Measurements from ENCODE around the gene TTLL4.
"Not testable (repeated sequence)": the region's sequence is repeated elsewhere in the genome, so short reads cannot be mapped to it uniquely, and the experiment has no call there.

Gene TTLL4

DNA sequence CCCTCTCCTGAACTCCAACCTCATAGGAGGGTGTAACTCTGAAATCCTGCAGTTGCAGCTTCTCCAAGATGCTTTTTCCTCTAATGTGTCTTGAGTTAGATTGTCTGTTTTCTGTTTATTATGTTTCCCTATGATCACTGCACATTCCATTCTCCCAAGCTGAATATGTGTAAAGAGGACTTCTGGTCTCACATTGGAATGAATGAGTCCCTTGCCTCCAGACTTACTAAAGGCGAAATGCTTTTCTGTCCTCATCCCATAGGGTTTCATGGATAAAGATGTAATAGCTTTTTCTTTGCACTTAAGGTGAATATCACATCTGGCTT is 35.8 kb downstream of the TTLL4 start:
- DNase-seq: no peak

DNA sequence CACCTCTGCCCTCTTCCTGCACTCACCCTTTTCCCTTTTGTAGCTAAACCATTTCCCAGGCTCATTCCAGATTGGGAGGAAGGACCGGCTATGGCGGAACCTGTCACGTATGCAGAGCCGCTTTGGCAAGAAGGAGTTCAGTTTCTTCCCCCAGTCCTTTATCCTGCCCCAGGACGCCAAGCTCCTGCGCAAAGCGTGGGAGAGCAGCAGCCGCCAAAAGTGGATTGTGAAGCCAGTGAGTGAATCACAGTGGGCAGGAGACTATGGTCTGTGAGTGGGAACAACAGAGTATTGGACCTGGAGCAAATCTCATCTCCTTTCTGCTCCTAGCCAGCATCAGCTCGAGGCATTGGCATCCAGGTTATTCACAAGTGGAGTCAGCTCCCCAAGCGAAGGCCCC is 36.3 kb downstream of the TTLL4 start:
- DNase-seq: no peak

DNA sequence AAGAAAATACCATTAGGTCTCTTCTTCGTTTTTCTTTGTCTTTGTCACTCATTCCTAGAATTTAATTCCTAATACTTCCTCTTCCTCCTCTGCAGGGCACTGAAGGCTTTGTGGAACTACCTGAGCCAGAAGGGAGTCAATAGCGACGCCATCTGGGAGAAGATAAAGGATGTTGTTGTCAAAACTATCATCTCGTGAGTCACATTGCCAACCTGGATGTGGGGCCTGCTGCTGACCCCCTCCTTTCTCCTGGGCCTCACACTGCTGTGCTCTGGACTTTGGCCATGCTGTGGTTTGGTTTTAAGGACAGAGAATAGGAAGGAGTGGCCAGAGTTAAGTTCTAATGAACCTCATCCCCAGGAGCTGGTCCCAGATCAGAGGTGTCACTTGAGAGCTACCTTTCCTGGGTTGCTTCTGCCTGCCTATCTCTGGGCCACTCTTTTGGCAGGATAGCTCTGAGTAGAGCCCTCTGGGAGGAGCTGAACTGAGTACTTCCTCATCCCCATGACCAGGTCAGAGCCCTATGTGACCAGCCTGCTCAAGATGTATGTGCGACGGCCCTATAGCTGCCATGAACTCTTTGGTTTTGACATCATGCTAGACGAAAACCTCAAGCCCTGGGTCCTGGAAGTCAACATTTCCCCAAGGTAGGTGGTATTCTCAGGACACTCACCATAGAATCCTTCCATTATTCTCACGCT is 38.3 kb downstream of the TTLL4 start:
- no peak for DNase-seq

DNA sequence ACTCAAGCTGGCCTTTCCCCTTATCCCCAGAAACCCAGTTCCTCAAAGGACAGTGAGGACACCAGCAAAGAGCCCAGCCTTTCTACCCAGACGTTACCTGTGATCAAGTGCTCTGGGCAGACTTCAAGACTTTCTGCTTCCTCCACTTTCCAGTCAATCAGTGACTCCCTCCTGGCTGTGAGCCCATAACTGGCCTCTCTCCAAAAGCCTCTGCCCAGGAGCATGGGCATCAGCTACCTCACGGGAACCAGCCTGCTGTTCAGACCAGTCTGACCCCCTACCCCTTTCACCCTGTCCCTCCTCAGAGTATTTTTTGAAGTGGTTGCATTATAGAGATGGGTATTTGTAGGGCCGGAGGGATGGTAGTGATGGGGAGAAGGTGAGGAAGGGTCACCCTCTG is 43.6 kb downstream of the TTLL4 start:
- DNase-seq: no peak

DNA sequence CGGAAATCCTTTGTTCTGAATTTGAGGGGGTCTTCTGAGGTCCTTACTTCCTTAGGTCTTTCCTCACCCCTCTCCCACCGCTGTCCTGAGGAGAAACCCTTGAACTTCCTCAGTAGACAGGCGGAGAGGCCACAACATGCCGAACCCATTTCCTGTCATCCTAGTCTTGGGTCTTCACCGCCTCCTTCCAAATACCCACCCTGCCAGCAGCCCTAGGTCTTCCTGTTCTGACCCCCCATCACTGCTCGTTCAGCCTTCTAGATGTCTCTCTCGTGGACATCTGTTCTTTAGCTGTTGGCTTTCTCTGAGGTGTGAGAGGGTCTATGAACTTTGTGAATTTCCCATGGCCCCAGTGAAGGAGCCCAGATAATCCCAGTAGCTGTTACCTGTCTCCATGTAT is 44.1 kb downstream of the TTLL4 start:
- DNase-seq: no peak

DNA sequence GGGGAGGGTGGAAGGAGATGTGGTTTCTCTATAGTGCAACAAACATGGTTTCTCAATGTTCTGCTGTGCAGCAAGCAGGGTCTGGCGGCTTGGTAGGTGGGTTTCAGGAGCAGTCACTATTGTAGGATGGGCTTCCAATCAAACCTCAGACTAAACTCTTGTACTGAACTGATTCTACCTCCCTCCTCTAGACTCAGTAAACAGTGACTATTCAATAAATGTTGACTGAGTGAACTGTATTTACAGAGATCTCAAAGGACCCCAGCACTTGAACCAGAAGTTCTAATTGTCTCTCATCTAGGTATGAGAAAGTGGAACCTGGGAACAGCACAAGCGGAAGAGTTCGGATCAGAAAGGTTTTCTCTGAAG is 44.5 kb downstream of the TTLL4 start:
- no peak for DNase-seq

DNA sequence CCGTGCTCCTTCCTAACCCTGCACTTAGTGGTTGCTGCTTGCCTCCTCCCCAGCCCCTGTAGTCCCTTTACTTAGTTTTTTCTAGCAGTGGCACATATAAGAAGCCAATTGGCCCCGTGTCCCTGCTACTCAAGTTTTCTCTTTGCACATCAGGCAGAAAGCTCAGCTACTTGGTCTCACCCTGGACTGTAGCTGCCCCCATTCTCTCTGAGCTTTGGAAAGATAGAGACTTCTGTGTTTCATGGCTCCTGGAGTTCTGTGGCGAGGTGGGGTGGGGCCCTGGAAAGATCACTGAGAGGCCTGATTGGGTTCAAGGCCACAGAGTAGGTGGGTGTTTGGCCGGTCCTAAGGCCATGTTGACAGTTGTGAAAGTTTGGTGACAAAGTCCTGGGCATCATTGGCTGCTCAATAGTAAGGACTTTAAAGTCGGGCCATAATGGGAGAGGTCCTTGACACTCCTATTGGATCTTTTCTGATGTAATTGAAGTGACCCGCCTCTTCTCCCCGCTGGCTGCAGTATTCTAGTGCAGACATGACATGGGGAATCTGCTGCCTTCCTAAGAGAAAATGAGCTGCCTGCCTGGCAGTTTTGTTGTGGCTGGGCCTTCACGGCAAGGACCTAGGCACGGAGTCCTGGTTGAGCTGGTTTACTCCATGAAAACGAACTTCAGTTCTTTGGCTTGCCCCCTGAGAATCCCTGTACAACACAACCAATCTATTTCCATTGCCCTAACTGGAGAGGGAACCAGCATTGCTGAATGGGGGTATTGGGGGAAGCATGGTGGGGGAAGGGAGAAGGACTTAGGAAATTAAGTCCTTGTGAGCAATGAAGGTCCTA is 45.2 kb downstream of the TTLL4 start:
- DNase-seq: no peak

DNA sequence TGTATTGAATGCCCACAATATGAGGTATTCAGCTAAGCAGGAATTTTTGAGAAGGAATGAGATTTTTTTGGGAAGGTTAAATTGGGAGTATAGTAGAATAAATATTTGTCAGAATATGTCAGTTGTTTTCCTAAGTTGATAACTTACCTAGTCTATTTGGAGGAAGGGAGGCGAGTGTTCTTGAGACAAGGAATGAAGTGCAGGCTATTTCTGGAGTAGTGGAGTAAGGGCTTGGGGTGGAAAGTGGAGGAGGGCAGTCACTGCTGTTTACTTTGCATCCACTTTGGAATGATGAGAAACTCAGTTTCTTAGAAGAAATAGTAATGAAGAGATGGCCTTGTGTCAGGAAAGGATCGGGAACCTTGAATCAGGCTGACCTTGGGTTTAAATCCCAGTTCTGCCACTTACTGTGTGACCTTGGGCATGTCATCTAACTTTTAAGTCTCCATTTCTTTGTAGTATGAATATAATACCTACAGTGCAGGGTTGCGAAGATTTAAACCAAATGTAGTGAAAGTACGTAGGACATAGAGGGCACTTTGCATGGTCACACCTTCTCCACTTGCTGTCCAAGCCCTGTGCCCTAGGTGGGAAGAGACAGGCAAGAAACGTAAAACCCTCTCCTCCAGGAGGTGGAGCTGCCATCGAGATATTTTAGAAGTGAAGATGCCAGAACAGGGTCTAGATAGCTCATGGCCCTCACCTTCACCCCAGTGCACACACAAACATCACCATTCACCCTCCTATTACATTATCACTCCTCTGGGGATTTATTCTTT is 46.2 kb downstream of the TTLL4 start:
- DNase-seq: no peak

DNA sequence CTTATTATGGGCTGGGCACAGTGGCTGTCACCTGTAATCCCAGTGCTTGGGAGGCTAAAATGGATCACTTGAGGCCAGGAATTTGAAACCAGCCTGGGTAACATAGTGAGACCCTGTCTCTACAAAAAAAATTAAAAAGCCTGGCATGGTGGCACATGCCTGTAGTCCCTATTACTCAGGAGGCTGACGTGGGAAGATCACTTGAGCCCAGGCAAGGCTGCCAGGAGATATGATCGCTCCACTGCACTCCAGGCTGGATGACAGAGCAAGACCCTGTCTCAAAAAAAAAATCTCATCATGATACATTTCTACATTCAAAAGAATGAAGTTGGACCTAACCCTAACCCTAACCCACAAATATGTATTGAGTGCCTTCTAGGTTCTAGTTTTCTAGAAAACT is 51.2 kb downstream of the TTLL4 start:
- no peak for DNase-seq

DNA sequence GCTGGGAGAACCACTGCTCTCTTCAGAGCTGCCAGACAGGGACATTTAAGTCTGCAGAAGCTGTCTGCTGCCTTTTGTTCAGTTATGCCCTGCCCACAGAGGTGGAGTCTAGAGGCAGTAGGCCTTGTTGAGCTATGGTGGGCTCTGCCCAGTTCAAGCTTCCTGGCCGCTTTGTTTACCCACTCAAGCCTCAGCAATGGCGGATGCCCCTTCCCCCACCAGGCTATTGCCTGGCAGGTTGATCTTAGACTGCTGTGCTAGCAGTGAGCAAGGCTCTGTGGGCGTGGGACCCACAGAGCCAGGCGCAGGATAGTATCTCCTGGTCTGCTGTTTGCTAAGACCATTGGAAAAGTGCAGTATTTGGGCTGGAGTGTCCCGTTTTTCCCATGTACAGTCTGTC is 62.1 kb downstream of the TTLL4 start:
- not testable (repeated sequence) for DNase-seq

DNA sequence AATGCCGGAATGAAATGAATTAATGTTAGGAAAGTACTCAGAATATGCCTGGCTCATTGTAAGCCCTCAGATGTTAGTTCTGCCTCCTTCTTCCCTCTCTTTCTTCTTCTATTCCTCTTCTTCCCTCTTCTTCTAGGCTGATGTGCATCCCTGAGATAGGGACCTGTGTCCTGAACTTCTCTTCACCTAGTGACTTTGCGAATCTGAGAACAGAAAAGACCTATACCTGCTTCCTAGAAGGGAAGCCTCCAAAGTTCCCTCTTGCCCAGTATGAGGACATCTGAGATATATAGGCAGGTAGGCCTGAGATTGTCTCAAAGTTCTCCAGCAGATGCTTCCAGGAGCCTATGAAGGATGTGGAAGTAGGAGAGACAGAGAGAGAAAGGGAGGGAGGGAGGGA is 63.2 kb downstream of the TTLL4 start:
- no peak for DNase-seq

DNA sequence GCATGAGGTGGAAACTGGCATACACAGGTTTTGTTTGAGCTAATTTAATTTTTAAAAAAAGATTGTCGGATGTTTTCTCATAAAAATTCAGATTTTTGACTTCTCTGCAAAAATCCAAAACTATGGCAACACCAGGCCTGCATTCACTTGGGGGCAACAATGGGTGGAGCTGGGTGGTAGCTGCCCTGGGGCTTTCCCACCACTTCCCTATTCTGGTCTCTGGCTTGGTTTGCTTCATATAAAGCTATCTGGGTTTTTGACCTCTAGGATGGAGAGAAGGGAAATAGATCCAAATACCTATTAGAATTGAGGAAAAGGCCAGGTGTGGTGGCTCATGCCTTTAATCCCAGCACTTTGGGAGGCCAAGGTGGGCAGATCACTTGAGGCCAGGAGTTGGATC is 65.9 kb downstream of the TTLL4 start:
- DNase-seq: no peak

DNA sequence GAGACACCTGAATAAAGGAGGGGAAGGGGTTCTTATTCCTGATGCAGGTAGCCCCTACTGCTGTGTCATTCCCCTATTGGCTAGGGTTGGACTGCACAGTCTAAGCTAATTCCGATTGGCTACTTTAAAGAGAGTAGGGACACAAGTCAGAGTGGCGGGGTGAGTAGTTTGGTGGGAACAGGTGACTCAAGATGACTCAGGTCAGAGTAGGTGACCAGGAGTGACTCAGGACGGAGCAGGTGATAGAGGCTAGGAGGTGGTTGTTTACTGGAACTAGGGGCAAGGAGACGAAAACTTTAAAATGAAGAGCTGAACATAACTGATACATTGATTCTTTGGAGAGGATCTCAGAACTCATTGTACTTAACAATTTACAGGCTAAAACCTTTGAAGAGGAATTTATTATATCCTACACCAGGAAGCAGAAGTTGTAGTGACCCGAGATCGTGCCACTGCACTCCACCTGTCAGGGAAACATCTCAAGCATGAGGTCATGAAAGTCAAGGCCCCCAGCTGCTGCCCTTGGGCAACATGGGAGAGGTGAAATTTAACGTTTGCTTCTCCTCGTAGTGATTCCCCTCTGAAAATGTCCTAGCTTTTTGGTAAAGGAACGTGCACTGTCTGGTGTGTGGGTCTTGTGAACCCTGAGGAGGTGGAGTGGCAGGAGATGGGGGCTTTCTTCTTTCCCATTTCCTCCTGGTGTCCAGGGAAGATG is 66.8 kb downstream of the TTLL4 start:
- no peak for DNase-seq

DNA sequence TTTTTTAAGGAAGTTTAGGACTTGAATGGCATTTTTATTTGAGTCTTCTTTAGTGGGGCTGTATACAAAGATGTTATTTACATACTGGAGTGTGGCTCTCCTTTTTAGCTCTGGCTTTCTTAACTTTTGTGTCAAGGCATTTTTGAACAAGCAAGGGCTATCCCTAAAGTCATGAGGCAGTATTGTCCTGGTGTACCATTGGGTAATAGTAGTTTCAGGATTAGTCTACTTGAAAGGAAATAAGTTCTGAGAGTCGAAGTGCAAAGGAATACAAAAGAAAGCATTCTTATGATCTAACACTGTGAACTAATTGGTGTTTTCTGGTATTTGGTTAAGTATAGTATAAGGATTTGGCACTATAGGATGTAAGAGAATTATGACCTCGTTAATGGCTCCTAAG is 69.4 kb downstream of the TTLL4 start:
- DNase-seq: no peak

DNA sequence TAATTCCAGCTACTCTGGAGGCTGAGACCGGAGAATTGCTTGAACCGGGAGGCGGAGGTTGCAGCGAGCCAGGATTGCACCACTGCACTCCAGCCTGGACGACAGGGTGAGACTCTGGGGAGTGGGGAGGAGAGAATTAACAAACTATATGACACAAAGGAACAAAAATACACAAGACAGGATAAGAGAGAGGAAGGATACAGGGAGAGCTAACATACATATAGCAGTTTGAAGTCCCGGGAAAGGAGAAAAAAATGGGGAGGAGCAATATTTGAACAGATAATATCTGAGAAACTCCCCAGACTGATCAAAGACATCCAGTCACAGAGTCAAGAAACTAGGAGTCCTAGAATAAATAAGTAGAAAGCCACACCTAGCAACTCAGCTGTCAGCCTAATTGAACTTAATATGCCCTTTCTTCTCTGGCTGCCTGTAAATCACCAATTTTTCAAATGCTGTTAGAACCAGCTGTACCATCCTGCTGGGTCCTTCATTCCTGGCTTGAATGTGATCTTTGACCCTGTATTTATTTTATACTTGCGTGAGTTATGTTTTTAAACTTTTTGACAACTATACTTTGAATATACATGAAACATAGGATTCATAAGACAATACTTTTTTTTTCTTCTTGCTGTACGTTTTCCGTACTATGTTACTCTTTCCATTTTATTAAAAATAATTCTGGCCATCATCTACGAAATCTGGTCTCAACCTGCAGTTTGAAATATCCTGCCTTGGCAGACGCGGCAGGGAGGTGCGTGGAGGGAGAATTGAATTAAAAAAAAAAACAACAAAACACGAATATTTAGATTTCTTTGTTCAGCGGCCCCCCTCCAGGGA is 70.4 kb downstream of the TTLL4 start:
- no peak for DNase-seq

DNA sequence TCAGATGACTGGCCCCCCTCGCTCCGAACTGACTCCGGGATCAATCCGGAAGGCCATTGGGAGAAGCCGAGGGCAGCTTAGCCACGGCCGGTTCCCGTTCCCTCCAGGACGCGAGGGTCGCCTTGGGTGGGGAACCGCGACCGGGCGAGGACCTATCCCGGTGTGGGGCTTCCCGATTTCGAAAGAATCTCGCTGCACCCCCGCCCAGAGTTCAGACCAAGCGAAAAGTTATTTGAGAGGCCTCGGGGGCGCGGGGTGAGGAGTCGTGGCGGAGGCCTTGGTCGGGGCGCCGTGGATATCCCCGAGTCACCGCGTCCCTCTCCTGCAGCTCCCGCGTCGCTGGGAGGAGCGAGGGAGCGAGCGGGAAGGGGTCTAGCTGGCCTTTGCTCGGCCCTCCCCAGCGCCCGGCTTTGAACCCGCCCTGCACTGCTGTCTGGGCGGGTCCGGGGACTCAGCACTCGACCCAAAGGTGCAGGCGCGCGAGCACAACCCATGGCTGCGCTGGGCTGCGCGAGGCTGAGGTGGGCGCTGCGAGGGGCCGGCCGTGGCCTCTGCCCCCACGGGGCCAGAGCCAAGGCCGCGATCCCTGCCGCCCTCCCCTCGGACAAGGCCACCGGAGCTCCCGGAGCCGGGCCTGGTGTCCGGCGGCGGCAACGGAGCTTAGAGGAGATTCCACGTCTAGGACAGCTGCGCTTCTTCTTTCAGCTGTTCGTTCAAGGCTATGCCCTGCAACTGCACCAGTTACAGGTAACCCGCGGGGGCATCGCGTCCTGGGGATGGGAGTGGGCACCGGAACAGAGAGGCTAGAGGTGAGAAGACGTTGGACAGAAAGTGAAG is 71.3 kb downstream of the TTLL4 start, which contains the start of gene CYP27A1:
Gene CYP27A1, plus strand, starts transcription at position 457 of the 837 bp plus-strand sequence. Its CDS starts 36 bp downstream, at position 493.
- DNase-seq: no peak

DNA sequence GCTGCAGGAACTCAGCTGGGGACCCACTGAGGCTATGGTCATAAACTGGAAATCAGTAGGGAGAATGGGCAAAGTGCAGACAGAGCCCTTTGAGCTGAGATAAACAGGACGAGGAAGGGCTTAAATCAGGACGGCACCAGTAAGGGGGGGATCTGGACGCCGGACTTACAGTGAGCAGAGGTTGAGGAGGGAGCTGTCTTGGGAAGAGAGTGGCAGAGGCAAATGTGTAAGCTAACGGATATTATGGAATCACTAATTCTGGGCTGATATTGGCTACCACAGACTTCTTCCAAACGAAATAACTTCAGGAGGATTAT is 71.9 kb downstream of the TTLL4 start:
- DNase-seq: no peak

DNA sequence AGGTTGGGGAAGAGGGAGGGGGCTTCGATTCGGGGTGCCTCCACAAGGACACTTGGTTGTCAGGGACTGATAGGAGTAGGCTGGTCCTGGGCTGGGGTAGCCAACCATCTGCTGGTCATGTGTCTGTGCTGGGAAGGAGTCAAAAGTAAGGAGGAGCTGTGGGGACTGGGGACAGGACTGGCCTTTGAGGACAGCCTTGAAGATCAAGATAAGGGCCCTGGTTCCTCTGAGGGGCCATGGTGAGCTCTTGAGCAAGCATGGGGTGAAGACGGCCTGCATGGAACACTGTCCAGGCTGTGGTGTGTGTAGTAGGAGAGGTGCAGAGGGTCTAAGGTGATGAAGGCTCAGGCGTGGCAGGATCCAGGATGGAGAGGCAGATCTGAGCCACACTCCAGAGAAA is 73.1 kb downstream of the TTLL4 start:
- DNase-seq: no peak

DNA sequence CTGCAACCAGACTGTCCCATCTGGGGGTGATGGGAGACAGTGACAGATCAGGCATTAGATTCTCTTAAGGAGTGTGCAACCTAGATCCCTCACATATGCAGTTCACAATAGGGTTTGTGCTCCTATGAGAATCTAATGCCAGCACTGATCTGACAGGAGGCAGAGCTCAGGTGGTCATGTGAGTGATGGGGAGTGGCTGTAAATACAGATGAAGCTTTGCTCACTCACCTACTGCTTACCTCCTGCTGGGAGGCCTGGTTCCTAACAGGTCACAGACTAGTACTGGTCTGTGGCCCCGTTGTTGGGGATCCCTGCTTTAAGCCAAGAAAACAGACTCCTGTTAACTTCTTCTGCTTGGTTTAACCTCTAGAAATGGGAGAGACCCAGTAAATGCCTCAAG is 74.5 kb downstream of the TTLL4 start:
- DNase-seq: no peak

DNA sequence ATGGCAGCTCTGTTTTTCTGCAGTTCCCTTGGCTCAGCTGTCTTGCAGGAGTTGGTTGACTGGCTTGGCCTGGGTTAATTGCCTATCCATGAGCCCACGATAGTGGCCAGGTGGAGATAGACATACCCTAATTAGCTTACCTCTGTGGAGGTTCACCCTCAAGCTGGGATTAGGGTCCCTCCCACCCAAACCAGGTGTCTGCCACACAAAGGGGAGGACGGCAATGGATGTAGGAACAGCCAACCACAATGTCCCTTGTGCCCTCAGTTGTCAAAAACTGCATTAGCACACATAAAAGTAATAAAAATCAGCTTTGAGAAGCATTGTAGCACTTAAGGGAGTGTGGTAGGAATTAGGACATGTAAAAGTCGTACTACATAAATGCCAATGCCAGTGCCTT is 75.5 kb downstream of the TTLL4 start:
- no peak for DNase-seq

DNA sequence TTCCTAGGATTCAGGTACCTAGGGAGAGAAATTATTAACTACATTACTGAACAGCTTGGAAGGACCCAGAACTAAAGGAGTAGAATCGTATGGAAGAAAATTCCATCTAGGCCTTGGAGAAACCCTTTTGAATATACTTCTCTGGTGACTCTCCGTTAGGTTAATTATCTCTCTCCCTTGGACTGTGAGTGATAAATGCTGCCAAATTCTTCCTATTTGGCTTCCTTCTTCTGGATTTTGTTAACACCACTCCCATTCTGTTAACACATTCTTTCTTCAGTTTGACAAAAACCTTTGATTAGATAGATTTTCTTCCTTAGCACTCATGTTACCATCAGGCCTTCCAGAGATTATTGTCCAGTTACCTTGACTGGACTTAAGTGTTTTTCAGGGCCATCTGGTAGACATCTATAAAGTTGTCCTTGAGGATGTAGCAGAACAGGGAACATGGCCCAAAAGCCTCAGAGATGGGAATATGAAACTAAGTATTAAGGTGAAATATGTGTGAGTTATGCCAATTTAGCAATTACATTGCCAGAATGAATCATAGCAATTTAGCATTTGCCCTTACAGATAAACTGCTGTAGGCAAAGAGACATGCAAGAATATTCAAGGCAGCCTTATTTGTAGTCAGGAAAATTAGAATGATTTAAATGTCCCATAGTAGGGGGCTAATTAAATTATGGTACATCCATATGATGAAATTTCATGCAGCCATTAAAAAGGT is 78.1 kb downstream of the TTLL4 start:
- no peak for DNase-seq
